Stimulated activated naive CD8-positive, alpha-beta T cell treated with anti-CD3 and anti-CD28 coated beads, Interleukin-15, Interleukin-2, amounts not matched to agents 100 U/mL and 50 U/mL, for 24 hours (primary cell): Measurements from ENCODE around the gene TMEM126A.
"Not testable (repeated sequence)": the region's sequence is repeated elsewhere in the genome, so short reads cannot be mapped to it uniquely, and the experiment has no call there.

Source experiments
- ATAC-seq: fragments of 150-1000 bp; cut with Tn5 transposase; one replicate; pipeline ENCODE4 v1.10.0; 2021
- DNase-seq: peaks from one replicate; pipeline ENCODE4 v3.0.0; 2021

TMEM126A gene

DNA sequence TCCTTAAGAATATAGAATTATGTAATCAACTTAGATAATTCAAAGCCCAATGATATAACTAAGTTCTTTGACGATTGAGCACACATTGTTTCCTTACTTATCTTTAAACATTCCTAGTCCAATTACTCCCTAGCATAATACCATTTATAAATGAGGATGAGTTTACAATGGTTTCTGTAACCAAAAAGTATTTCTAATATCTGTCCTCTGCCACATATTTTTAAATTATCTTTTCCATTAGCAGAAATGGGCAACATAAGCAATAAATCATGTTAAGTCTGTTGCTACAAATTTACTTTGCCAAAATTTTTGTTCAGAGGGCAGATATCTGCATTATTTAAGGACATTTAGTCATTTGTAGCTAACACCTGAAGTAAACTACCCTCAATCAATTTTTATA is 10.4 kb downstream of the TMEM126A start:
- DNase-seq: no peak

DNA sequence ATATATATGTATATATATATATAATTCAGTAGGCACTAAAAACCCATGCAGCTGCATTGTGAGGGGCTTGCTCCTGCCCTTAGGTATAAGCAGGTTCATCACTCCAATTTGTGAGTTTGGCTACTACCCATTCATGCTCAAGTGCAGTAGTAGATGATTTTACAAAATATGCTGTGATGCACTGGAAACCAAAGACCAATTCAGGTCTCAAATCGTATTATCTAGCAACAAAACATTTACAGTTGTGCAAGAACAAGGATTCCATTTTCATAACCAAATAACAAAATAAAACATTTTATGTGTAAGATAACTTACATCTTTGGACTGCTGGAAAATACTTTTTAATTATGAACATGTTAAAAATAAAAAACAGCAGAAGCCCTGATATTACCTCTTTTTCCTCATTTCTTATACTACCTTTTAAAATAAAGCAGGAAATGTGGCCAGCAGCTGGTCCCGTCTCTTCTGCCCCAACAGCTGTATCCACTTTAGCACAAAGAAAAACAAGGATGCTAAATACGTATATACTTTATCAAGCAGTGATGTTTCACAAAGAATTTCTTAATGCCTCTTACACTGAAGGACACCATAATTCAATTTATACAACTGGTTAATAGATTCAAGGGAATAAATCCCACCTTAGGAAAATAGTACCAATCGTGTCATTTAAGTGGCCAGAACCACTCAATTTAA is 14.4 kb downstream of the TMEM126A start:
- DNase-seq: no peak

More for the DNA sequence above, 10.4 kb downstream of the TMEM126A start:
- no peak for ATAC-seq

DNA sequence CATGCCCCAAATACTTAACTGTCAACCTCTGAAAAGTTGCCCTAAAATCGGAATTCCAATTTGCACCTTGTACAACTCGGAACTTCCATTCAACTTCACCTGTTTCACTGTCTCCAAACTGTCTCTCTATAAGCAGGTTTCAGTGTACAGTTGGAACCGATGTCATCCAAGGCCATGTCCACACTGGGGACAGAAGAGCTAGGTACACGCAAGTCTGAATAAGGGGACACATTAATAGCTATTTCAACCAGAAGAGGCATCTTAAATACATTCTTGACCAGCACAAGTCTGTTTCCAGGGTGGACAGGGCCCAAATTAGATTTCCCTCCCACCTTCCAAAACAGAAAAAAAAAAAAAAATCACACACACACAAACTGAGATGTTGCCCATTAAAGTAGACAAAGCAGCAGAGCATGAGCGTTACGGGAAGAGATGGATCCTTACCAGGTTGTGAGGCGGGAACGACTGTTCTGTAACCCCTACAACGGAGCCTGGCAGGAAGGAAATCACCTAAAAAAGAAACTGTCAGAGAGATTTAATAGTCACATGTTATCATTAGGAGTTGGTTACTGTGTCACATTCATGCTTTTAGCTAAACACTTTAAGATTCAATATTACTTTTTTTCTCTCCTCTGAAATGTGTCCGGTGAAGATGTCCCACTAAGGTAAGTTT is 15.4 kb downstream of the TMEM126A start:
- DNase-seq: no peak
- ATAC-seq: no peak

More for the DNA sequence above, 14.4 kb downstream of the TMEM126A start:
- ATAC-seq: no peak

DNA sequence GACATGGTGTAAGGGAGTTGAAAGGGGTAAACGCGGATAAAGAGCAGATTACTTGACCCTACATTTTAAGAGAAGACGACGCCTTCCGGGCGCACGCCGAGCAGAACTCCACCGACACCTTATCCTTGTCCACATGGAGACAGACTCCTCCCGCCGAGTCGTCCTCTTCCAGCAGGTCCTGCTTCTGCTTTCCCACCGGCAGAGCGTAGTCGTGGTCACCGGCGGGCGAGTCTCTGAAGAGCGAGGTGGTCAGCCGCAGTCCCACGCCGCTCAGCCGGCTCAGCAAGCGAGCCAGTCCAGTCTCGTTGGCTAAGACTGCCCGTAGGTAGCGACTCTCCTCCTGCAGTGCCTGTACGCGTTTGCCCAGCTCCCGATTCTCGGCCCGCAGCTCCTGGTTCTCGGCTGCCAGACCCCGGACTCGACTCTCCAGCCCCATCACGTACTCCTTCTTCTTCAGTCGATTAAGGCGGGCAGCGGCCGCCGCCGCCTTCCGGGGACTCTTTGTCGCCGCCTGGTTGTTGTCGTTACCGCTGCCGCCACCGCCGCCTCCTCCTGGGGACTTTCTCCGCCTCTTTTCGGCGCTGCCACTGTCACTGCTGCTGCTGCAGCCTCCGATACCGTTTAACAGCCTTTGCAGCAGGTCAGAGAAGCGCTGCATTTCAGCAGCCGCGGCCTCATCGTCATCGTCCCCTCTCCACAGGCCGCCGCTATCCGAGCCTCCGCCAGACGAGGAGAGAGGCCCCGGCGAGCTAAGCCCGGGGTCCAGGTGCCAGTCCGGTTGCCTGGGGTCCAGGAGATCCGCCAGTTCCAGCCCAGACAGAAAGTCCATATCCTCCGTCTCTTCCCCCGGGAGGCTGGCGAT is 16.2 kb downstream of the TMEM126A start:
- DNase-seq (peak; percentile 86), ATAC-seq (peak; percentile 71)

DNA sequence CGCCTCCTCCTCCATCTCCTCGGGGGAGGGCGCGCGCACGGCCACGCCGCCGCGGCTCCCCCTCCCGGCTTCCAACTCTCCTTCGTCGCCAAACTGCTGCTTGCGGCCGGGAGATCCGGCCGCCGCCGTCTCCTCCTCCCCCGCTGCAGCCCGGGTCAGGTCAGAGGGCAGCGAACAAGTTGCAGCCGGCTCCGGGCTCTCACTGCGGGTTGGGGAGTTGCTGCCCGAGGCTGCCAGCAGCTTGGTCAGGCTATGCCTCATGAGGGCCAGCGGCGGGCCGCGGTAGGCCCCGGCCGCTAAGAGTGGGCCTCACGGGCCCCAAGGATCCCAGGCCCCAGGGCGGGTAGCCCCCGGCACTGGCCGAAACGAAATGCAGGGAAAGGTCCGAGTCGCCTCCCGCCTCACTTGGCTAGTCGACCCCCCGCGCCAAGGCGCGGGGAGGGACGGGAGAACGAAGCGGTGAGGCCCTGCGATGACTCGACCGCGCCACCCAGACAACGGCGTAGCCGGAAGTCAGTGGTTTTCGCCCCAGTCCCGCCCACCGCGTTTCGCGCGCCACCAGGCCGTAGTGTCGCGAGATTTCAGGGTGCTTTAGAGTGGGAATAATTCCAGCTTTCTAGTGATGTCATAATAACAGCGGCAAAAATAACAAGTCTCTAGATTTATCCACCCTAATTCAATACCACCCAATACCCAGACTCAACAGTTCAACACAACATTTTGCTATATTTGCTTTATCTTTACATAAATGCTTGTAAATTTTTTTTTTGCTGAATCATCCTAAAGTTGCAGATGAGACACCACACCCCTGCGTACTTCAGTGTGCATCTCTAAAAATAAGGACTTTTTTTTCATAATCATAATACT is 17.1 kb downstream of the TMEM126A start, which contains the start of gene CREBZF:
Gene CREBZF (minus strand): TSS at position 515 of the 867 bp plus-strand sequence. CDS start 254 bp downstream, at position 261.
- DNase-seq: peak; percentile 96
- ATAC-seq: peak; percentile 91

DNA sequence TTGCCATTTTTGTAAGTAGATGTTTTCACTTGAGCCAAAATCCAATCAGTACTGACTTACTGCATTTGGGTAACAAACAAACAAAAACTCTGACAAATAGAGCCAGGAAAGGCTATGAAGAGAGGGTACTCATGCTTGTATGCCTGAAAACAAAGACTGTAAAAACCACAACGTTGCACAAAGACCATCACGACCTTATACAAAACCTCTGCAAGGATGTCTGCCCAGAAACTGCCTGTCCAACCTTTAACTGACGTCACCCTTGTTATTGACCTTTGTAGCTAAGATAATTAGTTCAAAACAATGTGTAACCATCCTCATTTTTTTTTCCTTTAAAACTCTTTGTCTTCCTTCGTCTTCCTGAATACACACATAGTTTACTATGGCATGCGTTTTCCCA is 18.0 kb downstream of the TMEM126A start:
- DNase-seq: no peak

DNA sequence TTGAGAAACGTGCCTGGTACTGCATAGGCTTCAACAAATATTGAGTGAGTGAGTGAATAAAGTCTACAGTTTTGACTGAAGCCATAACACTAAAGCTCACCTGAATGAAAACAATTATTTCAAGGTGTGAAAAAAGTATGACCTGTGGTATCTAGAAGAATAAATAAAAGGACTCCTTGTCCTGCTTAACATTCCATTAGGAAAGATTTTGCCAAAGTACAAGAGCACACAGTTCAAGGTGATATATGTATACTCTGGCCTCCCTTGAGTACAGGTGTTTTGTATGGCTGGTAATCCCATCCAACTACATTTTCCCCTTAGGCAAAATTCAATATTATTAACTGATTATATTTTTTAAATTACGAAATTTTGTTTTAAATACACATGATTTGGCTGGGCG is 18.9 kb downstream of the TMEM126A start:
- ATAC-seq: no peak
- DNase-seq: no peak

More for the DNA sequence above, 18.0 kb downstream of the TMEM126A start:
- no peak for ATAC-seq

DNA sequence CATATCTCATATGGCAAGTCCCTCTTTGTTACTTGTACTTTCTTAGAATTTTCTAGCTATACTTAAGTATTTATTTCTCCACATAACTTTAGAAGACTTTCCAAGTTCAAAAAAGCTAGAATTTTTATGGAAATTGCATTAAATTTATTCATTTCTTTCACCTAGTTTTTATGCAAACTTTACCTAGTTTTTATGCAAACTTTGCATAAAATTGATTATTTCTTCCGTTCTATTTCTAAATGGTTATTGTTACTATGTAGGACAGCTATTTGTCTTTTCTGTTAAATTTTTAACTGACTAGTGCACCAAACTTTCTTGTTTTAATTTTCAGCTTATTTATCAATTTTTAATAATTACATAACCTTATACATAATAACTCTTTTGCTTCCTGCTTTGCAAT is 20.4 kb downstream of the TMEM126A start:
- no peak for ATAC-seq
- no peak for DNase-seq

DNA sequence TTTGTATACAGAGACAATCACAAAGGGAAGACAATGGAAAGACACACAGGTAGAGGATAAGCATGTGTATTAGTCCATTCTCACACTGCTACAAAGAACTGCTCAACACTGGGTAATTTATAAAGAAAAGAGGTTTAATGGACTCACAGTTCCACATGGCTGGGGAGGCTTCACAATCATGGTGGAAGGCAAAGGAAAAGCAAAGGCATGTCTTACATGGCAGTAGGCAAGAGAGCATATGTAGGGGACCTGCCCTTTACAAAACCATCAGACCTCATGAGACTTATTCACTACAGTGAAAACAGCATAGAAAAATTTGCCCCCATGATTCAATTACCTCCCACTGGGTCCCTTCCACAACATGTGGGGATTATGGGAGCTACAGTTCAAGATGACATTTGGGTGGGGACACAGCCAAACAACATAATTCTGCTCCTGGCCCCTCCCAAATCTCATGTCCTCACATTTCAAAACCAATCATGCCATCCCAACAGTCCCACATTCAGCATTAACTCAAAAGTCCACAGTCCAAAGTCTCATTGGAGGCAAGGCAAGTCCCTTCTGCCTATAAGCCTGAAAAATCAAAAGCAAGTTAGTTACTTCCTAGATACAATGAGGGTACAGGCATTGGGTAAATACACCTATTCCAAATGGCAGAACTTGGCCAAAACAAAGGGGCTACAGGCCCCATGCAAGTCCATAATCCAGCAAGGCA is 23.3 kb downstream of the TMEM126A start:
- not testable (repeated sequence) for ATAC-seq, DNase-seq

DNA sequence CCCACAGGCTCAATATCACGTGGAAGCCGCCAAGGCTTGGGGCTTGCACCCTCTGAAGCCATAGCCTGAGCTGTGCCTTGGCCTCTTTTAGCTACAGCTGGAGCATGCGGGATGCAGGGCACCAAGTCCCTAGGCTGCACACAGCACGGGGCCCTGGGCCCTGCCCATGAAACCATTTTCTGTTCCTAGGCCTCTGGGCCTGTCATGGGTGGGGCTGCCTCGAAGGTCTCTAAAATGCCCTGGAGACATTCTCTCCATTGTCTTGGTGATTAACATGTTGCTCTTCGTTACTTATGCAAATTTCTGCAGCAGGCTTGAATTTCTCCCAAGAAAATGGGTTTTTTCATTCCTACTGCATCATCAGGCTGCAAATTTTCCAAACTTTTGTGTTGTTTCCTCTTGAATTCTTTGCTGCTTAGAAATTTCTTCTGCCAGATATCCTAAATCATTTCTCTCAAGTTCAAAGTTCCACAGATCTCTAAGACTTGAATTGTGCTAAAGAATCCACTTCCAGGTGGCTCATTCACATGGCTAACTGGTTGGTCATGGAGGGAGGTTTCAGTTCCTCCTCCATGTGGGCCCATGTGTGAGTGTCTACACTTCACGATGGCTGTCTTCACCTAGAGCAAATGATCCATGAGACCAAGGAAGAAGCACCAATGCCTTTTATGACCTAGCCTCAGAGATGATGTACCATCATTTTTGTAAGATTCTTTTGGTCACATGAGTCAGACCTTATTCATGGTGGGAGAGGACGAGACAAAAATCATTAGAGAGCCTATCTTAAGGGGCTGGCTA is 24.5 kb downstream of the TMEM126A start:
- no peak for DNase-seq
- no peak for ATAC-seq

DNA sequence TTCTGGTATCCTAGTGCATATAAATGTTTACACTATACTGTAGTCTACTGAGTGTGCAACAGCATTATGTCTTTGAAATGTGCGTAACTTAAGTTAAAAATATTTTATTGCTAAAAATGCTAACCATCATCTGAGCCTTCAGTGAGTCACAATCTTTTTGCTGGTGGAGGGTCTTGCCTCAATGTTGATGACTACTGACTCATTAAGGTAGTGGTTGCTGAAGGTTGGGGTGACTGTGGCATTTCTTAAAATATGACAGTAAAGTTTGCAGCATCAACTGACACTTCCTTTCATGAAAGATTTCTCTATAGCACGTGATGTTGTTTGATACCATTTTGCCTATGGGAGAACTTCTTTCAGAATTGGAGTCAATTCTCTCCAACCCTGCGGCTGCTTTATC is 25.6 kb downstream of the TMEM126A start:
- ATAC-seq (peak; percentile 43), DNase-seq (no peak)

DNA sequence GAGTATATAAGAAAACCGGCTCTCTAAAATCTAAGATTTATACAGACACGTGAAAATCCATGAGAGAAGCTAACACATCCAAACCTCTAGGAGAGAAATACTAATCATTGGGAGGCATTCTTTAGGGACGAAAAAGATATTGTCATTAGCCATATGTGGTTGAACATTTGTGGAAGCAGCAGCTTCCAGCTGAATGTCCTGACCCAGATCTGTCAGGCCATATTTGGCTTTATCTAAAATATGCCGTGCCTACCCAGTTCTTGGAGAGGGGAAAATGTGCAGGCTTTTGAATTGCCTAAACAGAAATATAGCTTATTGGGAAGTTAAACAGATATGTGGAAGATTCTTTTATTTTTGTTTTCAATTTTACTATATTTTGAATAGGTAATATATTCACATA is 31.8 kb downstream of the TMEM126A start:
- DNase-seq: no peak
- no peak for ATAC-seq

DNA sequence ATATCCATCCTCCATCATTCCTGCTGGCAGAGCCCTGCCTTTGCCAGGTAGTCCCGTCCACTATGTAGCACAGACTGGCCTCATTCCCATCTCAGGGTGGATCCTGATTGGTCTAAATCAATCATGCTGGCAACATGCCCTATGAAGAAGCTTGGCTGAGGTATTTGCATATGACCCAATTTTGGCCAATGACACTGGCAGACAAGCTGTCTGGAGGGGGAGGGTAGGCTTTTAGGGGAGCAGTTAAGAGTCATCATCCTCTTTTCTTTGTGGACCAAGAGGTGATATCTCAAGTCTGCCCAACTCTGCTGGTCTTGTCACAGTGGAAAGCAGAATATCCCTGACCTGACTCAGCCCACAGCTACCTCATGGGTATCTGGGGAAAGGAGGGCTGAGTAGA is 33.1 kb downstream of the TMEM126A start:
- ATAC-seq (peak; percentile 23), DNase-seq (no peak)

DNA sequence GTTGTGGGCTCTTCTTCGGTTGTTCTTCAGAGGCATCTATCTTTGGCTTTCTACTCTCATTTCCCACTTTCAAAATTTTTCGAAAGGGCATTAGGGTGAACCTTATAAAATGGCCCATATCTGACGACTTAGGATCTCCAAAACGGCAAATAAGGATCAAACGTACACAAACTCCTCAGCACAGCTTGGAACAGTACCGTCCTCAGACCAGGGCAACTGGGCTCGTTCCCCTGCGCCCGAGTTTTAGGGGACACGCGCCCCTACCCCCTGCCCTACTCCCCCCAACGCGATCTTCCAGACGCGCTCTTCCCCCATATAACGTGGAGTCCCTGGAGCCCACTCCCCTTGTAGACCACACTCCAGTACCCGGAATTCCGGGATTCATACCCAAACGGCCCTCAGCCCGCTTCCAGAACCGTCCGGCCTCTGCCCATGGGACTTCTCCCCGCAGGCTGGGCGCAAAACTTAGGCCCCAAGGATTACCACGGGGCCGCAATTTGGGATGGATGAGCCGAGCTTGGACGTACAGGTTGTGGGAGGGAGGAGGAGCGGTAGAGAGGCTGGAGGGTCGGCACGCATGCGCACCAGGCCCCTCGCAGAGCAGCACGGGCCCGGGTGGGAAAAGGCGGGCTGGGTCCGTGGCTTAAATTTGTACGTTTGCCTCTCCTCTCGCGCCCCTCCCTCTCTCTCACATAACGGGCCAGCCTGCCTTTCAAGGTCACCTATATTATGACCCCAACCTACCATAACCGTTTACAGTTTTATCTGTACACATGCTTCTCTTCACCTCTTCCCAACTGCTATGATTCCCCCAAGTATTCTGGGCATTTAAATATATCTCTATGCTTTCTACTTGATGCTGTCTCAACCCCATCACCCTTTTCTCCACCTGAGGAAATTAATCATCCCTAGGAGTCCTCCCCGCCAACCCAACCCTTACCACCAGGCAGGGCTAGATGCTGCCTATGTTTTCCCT is 34.9 kb downstream of the TMEM126A start:
- peak; percentile 79 for DNase-seq
- ATAC-seq: peak; percentile 85

DNA sequence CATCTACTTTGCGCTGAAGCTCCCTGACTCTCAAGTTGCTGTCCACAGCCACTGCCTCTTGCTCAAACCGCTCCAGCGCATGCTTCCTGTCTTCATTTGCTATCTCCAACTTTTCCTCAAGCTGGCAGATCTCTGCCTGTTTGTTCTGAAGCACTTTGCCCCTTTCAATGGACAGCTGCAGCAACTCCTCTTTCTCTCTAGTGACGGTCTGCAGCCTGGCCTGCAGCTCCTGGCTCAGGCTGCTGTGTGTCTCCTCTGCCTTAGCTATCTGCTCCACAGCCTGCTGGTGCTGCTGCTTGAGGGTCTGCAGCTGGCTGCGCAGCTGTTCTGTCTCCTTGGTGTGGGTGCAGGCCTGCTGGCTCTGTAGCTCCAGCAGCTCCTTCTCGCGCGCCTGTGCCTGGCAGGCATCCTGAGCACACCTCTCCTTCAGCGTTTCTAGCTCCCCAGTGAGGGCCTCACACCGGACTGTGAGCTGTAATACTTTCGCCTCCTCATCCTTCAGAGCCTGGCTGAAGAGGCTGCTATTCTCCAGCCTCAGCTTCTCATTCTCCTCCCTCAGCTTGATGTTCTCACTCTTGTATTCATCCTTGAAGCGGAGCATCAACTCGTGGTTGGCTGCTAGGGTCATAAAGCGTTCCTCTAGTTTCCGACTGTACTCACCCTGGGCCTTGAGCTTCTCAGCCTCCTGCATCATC is 37.5 kb downstream of the TMEM126A start:
- DNase-seq (no peak), ATAC-seq (no peak)

DNA sequence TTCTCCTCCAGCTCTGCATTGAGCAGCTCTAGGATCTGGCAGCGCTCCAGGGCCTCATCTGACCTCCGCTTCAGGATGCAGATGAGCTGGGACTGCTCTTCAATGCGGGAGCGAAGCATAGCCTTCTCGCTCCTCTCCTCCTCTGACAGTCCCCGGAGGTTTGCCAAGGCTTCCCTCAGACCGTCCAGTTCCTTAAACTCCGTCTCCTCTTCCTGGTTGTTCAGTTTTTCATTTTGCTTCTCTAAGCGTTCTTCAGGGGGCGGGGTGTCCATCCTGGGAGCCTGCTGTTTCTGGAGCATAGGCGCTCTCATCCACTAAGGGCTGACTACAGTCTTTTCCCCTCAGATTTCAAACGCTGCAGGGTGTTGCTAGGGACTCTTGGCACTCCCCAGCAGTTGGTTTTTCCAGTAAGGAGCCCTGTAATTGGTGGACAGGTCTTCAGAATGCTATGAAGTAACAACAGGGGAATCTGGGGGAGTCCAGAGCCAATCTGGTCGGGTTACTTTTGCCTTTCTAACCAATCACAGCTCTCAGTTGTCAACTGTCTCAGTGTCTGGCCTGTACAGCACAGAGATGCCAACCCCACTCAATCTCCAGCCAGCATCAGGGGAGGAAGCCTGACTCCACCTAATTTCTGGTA is 38.2 kb downstream of the TMEM126A start, which contains the start of gene CCDC89:
Gene CCDC89 (minus strand): TSS at position 376 of the 640 bp plus-strand sequence. CDS start 65 bp downstream, at position 311.
- ATAC-seq: no peak

DNA sequence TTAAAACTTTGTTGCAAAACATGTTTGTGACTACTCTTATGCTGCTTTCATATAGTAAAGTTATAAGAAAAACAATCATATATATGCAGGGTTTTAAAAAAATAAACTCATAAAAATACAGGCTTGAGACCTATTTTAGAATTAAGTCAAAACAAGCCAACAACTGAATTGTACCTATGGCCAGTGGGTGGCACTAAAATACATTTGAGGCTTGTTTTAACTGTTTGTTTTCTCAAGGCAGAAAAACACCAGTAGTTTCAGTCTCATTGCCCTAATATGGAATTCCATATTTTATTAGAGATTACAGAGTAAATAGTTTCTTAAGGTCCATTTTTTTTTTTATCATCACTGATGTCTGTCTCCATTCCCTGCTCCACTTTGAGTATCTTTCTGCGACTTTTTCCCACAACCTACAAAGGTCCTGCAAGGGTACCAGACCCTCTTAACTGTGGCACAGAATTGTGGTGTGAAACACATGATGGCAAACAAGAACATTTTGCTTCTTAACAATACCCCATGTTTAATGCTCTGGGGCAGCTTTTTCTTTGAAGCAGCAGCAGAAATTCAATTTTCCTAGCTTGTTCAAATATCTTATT is 46.7 kb downstream of the TMEM126A start:
- no peak for DNase-seq
- ATAC-seq: no peak

More for the DNA sequence above, 38.2 kb downstream of the TMEM126A start, which contains the start of gene CCDC89:
- no peak for DNase-seq
